ENCODE data around the gene GDPGP1. TPM values are rescaled to one million over a fixed set of nuclear protein-coding genes. Genes with fewer than 3 reads are reported as not detected.

Gene GDPGP1
- total RNA-seq, 3 donors from 2014 or later (not counting 1 experiment from before 2014, with no cell fraction given) = 7.8 to 11.1 (median 9.5) TPM

- Mint-ChIP-seq H3K27ac (peak overlapping the region; percentile 99), H3K4me1 (peaks cover 42 to 51% of the 10 kb centered on the region in 2 donors), H3K4me3 (peak overlapping the region; percentile 86), H3K36me3 (no peaks in the 10 kb centered on the region), H3K9me3 (no peaks in the 10 kb centered on the region), H3K27me3 (ENCODE audit: low read depth in 2 of 2) (no peaks in the 10 kb centered on the region)
- peaks cover 46% of the 10 kb centered on the region for H3K4me1 ChIP-seq (ENCODE audit: control insufficient read depth, insufficient read depth, low read length)
- intact Hi-C loops (cut with micrococcal nuclease) = loop anchor here (2.0 to 10.0 kb wide), 4 partner anchors 35 to 1625 kb away; partner anchors contain the start of genes NGRN and SLCO3A1
- no peak overlapping the region for H3K4me3 ChIP-seq (ENCODE audit: low read length)
- peak overlapping the region; percentile 94 for H3K27ac ChIP-seq (ENCODE audit: low read length)
- DNase-seq (no peak), ATAC-seq (no peak)
- WGBS (ENCODE audit: insufficient coverage) = 95% methylated on average over 12 of the region's 12 CpGs
- H3K9me3 ChIP-seq (ENCODE audit: control insufficient read depth, insufficient read depth, low read length) = no peaks in the 10 kb centered on the region
- TF ChIP-seq CTCF (IDR thresholded peaks at IDR 0.05) = no peak
- H3K36me3 ChIP-seq (ENCODE audit: control insufficient read depth, insufficient read depth, low read length) = peaks cover 38% of the 10 kb centered on the region
- H3K27me3 ChIP-seq (ENCODE audit: control insufficient read depth, insufficient read depth, low read length) = no peaks in the 10 kb centered on the region
Observed at GRCh38 chr15:90230071-90230494, 3.9 kb upstream of the GDPGP1 start.

- Mint-ChIP-seq H3K27ac (peak overlapping the region; percentile 99), H3K9me3 (no peaks in the 10 kb centered on the region), H3K4me3 (peak overlapping the region; percentile 86), H3K36me3 (no peaks in the 10 kb centered on the region), H3K4me1 (peaks cover 44 to 53% of the 10 kb centered on the region in 2 donors), H3K27me3 (ENCODE audit: low read depth in 2 of 2) (no peaks in the 10 kb centered on the region)
- 86% methylated on average over 8 of the region's 8 CpGs for WGBS (ENCODE audit: insufficient coverage)
- ATAC-seq (no peak), DNase-seq (no peak)
- Histone ChIP-seq H3K36me3 (ENCODE audit: control insufficient read depth, insufficient read depth, low read length) (peaks cover 33% of the 10 kb centered on the region), H3K9me3 (ENCODE audit: control insufficient read depth, insufficient read depth, low read length) (no peaks in the 10 kb centered on the region), H3K4me1 (ENCODE audit: control insufficient read depth, insufficient read depth, low read length) (peaks cover 47% of the 10 kb centered on the region), H3K4me3 (ENCODE audit: low read length) (peak overlapping the region; percentile 5), H3K27me3 (ENCODE audit: control insufficient read depth, insufficient read depth, low read length) (no peaks in the 10 kb centered on the region), H3K27ac (ENCODE audit: low read length) (peak overlapping the region; percentile 94)
- no peak for TF ChIP-seq CTCF (IDR thresholded peaks at IDR 0.05)
- intact Hi-C loops (cut with micrococcal nuclease) = loop anchor here (2.0 to 10.0 kb wide), 4 partner anchors 34 to 1624 kb away; partner anchors contain the start of genes NGRN and SLCO3A1
Observed at GRCh38 chr15:90230610-90231009, 3.4 kb upstream of the GDPGP1 start.

GRCh38 chr15:90231028-90232017 lies 2.7 kb upstream of the GDPGP1 start:
- peaks cover 47% of the 10 kb centered on the region for H3K4me1 ChIP-seq (ENCODE audit: control insufficient read depth, insufficient read depth, low read length)
- no peaks in the 10 kb centered on the region for H3K9me3 ChIP-seq (ENCODE audit: control insufficient read depth, insufficient read depth, low read length)
- intact Hi-C loops (cut with micrococcal nuclease) = loop anchor here (2.0 to 10.0 kb wide), 4 partner anchors 33 to 1623 kb away; partner anchors contain the start of genes NGRN and SLCO3A1
- H3K27ac ChIP-seq (ENCODE audit: low read length) = peak overlapping the region; percentile 94
- H3K36me3 ChIP-seq (ENCODE audit: control insufficient read depth, insufficient read depth, low read length) = peaks cover 29% of the 10 kb centered on the region
- WGBS (ENCODE audit: insufficient coverage) = 22% methylated on average over 27 of the region's 27 CpGs
- ATAC-seq (peak; percentile 61 to 72 (median 64)), DNase-seq (peak; percentile 78 to 94)
- peak overlapping the region; percentile 5 for H3K4me3 ChIP-seq (ENCODE audit: low read length)
- H3K9me3 Mint-ChIP-seq = no peaks in the 10 kb centered on the region
- no peaks in the 10 kb centered on the region for H3K27me3 ChIP-seq (ENCODE audit: control insufficient read depth, insufficient read depth, low read length)
- H3K36me3 Mint-ChIP-seq = no peaks in the 10 kb centered on the region
- peak overlapping the region; percentile 86 for H3K4me3 Mint-ChIP-seq
- TF ChIP-seq CTCF (IDR thresholded peaks at IDR 0.05) = no peak
- peaks cover 44 to 53% of the 10 kb centered on the region in 2 donors for H3K4me1 Mint-ChIP-seq
- peak overlapping the region; percentile 99 for H3K27ac Mint-ChIP-seq
- H3K27me3 Mint-ChIP-seq (ENCODE audit: low read depth in 2 of 2) = no peaks in the 10 kb centered on the region

Data from natural killer cell (primary cell).